GM18951 (cell line): ENCODE data around the gene F2.
"Not testable (repeated sequence)": the region's sequence is repeated elsewhere in the genome, so short reads cannot be mapped to it uniquely, and the experiment has no call there.

Source experiments
- POLR2A ChIP-seq: IDR thresholded peaks from 4 replicates; pipeline ENCODE4 v1.6.1; 2011; ENCODE audit warnings: mild to moderate bottlenecking; ENCODE audit not compliant: insufficient read length, insufficient read depth; ENCODE audit errors: extremely low read depth
- in situ Hi-C: fragments of 300-500 bp; cut with MboI; formaldehyde crosslinking; loops from one replicate; pipeline ENCODE4 v1.12.0; 2022; ENCODE audit warnings: low sequenced_read_pairs, mixed read lengths, inconsistent platforms; ENCODE audit not compliant: unreplicated experiment

F2 gene

DNA sequence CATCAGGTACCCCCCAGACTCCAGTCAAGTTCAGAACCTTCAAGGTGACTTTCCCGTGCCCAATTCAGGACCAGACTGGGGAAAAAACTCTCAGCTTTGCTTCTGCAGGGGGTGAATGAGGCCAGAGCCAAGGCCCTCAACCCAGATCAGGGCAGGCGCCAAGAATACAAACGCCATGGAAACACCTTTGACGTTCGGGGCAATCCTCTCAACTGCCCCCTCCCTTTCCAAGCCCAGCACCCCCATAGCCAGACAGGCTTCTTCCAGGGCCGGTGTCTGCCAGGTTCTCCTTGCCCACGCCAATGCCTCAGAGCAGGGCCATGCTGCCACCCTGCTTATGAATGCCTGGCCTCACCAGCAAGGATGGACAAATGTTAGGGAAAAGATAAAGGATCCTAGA, 24.4 kb upstream of the F2 start:
- TF ChIP-seq POLR2A: no peak
- in situ Hi-C loops: no loop called here

DNA sequence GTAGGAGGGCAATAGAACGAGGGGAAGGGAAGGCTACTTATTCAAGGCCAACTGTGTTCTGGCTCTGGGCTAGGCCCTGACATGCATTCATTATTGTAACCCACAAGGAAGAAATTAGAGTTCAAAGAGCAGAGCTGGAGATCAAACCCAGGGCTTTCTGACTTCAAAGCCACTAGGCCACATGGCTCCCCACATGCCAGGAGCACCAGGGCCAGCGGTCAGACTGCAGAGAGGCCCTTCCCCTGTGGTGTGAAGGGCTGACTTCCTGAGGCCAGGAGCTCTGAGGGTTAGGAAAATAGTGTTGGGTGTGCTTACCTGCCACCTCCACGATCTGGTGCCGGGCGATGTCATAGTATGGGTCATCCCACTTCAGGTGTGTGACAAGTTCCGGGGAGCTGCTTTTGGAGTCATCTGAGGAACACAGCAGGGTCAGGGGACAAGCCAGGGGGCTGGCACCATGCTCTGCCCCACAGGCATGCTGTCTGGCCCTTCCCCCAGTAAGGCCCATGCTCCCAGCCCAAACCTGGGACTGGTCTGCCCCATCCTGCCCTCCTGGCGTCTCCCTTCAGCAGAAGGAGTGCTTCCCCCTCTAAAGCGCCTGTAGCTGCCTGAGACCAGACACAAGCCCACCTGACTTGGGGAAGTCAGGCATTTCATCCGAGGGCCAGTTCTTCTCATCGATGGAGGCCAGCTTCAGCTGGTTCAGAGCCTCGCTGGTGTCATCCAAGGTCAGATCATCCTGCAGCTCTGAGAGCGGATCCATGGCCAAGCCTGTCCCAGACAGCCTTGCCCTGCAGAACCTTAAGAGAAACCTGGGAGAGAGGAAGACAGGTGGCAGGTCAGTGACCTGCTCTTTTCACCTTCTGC, 23.4 kb upstream of the F2 start:
- no peak for TF ChIP-seq POLR2A
- in situ Hi-C loops: no loop called here

DNA sequence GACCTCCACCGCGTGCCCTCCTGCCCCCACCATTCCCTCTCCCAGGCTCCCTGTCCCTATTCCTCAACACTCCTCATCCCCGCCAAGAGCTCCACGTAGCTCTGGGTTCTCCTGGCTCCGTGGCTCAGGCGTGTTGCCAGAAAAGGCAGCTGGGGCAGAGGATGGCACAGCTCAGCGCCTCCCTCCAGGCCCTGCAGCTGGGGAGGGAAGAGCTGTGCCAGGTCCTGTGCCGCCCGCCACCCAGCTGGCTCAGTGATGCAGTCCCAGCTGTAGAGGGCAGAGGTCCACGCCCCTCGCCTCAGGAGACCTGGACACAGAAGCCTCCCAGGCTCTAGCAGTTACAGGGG, 22.8 kb upstream of the F2 start:
- TF ChIP-seq POLR2A: no peak
- in situ Hi-C loops: no loop called here

DNA sequence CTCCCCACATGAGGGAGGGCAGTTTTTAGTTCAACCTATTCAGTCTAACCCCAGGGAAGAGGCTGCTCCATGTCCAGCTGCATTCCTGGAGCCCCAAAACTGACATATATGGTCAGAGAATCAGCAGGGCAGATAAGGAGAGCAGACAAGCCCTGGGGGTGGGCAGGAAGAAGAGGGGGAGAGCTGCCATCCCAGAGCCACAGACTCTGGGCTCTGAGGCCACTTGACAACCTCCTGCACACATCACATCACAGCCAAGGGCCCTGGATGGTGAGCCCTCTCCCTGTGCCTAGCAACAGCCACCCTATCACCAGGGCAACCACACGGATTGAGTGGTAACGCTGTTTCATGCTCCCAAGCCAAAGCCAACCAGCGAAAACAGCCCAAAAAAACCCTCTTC, 21.7 kb upstream of the F2 start:
- in situ Hi-C loops: no loop called here
- TF ChIP-seq POLR2A: no peak

DNA sequence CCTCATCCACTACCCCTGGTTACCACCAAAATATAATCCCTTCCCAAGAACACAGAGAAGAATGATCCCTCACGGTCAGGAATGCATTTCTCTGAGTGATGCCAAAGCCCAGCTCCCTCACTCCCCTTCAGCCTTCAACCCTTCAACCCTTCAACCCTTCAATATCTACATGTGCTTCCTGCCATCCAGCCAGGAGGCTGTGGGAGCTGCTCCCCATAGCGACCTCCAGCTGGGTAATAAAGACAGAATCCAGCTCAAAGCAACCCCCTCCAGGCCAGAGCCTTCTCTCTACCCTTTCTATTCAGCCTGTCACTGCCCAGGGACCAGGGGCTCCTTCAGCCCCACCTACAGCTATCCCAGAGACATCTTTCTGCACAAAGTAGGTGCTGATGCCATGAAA, 21.3 kb upstream of the F2 start:
- no peak for TF ChIP-seq POLR2A
- in situ Hi-C loops: no loop called here

DNA sequence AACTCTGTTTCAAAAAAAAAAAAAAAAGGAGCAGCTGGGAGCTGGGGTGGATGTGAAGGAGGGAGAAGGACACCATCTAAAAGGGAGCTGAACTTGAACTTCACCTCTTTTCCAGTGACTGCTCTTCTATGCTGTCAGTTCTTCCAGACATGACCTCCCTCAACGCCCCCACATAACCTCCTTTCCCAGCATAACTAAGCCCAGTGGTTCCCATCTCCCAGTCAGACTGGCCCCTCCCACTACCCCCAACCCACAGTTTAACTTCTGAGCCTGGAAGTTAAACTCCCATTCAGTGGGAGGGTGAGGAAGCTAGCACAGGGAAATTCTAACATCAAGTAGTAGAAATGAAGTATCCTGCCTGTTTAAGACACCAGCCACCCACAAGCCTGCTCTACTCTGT, 20.4 kb upstream of the F2 start:
- no peak for TF ChIP-seq POLR2A
- in situ Hi-C loops: no loop called here

DNA sequence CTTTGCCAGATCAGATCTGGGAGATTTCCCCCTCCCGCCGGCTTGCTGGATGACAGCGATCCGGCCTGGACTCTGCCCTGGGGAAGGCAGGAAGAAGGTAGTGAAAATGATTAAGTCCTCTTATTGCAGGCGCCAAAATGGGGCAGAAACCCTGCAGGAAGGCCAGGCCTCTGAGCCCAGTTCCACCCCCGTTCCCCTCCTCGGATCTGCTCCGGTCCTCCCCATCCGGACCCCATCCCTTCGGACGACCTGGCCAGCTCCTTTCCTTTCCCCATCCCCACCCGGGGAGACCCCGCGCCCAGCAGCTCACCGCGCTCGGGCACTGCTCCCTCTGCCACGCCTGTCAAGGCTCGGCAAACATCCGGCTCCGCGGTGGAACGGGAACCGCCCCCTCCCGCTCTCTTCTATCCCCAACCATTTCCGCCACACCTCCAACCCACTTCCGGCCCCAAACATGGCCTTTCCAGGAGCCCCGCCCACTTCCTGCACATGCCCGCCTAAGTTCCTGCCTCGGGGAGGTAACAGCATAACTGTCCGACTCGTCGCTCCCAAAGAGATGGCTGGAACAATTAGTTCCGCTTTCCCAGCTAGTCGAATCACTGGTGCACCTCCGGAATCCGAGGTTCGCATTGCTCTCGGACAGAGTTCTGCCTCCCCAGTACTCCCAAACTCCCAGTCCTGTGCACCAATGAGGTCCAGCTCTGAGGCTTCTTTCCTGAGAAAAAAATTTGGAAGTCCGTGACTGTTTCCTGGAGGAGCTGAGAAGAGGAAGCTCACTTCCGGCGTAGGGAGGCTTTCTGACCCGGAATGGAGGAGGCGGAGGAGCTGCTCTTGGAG, 18.6 kb upstream of the F2 start, which contains the start of the genes ARHGAP1 and ZNF408:
Gene ARHGAP1, minus strand, starts transcription at position 379 of the 837 bp plus-strand sequence. CDS start 4,512 bp downstream, outside the sequence.
Gene ZNF408, plus strand, starts transcription at position 791 of the 837 bp plus-strand sequence. Its CDS starts 17 bp downstream, at position 808.
- in situ Hi-C loops: no loop called here
- peak; percentile 87 for TF ChIP-seq POLR2A

DNA sequence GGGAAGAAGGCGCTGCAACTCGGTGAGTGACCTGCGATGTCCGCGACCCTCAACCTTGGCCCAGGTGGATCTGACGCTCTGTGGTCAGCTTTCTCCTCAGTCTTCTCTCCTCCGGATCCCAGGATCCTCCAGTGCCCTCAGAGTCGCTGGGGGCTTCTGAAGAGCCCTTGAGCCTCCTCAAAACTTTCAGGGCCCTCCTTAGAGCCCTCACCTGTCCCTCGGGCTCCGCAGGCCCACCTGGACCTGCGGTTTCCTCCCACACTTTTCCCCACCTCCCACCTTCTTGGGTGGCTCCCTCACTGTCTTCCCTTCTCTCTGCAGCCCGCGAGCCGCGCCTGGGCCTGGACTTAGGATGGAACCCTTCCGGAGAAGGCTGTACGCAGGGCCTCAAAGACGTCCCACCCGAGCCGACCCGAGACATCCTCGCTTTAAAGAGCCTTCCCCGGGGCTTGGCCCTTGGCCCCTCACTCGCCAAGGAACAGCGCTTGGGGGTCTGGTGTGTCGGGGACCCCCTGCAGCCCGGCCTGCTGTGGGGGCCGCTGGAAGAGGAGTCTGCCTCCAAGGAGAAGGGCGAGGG, 17.8 kb upstream of the F2 start:
- in situ Hi-C loops: no loop called here
- peak; percentile 8 for TF ChIP-seq POLR2A

DNA sequence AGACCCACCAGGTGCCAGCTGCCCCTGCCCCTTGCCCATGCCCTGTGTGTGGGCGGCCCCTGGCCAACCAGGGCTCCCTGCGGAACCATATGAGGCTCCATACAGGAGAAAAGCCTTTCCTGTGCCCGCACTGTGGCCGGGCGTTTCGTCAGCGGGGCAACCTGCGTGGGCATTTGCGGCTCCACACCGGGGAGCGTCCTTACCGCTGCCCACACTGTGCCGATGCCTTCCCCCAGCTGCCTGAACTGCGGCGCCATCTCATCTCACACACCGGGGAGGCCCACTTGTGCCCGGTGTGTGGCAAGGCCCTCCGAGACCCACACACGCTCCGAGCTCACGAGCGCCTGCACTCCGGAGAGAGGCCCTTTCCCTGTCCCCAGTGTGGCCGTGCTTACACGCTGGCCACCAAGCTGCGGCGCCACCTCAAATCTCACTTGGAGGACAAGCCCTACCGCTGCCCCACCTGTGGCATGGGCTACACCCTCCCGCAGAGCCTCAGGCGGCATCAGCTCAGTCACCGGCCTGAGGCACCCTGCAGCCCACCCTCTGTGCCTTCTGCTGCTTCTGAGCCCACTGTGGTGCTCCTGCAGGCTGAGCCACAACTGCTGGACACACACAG, 13.8 kb upstream of the F2 start:
- in situ Hi-C loops: no loop called here
- TF ChIP-seq POLR2A: no peak

DNA sequence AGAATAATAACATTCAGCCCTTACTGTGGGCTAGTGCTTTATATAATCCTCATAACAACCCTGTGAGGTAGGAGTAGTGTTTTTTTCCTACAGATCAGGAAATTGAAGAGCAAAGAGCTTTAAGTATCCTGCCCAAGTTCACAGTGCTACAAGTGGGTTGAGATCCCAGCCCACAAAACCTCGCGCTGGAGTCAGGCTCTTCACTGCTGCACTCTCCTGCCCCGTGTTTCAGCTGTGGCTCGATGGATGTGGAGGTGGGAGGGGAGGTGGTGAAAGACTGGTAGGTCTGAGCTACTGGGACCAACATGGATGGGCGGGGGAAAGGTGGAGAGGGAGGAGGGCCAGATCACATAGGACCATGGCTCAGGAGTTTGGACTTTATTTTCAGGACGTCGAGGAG, 12.1 kb upstream of the F2 start:
- in situ Hi-C loops: no loop called here
- TF ChIP-seq POLR2A: no peak

DNA sequence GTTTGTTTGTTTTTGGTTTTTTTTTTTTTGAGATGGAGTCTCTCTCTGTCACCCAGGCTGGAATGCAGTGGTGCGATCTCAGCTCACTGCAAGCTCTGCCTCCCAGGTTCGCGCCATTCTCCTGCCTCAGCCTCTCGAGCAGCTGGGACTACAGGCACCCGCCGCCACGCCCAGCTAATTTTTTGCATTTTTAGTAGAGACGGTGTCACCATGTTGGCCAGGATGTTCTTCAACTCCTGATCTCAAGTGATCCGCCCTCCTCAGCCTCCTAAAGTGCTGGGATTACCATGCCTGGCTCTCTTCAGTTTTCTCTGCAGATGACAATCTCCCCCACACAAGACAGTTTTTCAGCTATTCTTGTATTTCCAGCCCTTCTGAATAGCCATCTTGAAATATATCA, 9.7 kb upstream of the F2 start:
- in situ Hi-C loops: not testable (repeated sequence)

DNA sequence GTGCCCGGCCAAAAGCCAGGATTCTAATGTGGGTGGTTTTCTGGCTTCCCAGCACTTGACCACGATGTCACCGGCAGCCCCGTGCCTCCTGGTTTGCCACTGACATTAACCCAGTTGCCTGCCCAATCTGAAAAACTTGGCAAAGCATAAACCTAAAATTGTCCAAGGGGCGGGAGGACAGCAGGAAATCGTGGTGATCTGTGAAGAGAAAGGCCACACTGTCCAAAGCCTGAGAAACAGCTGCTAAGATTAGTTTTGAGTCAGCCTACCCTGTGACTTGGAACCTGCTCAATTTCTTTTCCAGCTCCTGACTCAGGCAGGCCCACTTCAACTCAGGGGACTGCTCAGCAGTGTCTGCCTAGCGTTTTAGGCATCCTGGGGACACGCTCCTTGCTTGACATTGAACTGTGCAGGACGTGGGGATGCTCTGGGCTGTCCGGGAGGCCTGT, 8.2 kb upstream of the F2 start:
- in situ Hi-C loops: loop anchor here (10.0 kb wide), 1 partner anchor 276 kb away; no protein-coding TSS in a partner anchor
- TF ChIP-seq POLR2A: no peak

DNA sequence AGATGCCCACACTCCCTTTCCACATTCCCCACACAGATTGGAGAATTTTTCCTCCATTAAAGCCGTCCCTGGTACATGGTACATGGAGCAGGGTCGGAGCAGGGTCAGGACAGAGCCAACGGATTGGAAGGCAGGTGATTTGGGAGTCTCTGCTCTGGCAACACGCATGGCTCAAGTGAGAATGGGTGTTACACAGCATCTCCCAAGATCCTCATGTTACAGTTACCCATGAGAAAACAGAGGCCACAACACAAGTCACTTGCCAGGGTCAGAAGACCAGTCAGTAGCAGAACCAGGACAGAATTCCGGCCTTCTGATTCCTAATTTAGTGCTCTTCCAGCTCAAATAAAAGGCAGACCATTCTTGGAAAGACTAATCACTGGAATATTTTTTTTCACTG, 7.7 kb upstream of the F2 start:
- no peak for TF ChIP-seq POLR2A
- in situ Hi-C loops: loop anchor here (10.0 kb wide), 1 partner anchor 277 kb away; no protein-coding TSS in a partner anchor

DNA sequence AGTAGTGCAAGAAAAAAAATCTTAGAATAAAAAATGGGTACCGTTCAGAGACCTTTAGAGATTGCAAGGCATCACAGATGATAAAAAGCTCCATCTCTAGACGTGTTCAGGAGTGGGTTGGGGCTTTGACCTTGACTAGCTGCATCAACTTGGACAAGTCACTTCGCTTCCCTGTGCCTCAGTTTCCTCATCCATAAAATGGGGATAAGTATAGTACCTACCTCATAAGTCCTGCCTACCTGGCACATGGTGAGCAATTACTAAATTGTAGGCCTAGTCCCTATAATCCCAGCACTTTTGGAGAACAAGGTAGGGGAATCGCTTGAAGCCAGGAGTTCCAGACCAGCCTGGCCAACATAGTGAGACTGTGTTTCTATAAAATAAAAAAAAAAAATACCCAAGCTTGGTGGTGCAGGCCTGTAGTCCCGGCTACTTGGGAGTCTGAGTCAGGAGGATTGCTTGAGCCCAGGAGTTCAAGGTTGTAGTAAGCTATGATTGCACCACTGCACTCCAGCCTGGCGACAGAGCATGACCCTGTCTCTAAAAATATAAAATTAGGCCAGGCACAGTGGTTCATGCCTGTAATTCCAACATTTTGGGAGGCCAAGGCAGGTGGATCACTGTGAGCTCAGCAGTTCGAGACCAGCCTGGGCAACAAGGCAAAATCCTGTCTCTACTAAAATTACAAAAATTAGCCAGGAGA, 6.0 kb upstream of the F2 start:
- no peak for TF ChIP-seq POLR2A
- in situ Hi-C loops: loop anchor here (10.0 kb wide), 1 partner anchor 278 kb away; no protein-coding TSS in a partner anchor

DNA sequence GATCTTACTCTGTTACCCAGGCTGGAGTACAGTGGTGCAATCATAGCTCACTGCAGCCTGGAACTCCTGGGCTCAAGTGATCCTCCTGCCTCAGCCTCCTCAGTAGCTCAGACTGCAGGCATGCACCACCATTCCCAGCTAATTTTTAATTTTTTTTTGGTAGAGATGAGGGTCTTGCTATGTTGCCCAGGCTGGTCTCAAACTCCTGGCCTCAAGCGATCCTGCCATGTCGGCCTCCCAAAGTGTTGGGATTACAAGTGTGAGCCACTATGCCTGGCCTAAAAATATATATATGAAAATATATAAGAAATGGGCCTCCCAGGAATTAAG, 1.2 kb upstream of the F2 start:
- in situ Hi-C loops: loop anchor here (10.0 kb wide), 1 partner anchor 283 kb away; no protein-coding TSS in a partner anchor
